ENCODE data around the gene AMER1.

The AMER1 gene

DNA sequence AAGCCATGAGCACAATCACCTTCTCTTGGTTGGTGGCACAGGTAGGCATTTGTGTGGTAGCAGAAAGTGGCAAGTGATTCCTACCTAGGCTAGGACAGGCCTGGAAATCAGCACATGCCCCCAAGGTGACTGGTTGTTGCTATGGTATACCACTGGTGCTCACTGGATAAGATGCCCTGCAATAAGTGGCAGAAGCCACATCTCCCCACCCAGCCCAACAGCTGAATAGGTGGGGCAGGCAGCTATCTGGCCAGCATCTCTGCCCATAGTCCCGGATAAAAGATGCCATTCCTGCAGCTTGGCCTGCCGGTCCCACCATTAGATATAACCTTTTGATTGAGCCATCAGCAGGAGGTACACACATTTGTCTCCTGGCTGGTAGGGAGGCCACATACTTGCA is 21.1 kb downstream of the AMER1 start:
- no peak for DNase-seq (ENCODE audit: low spot score)

DNA sequence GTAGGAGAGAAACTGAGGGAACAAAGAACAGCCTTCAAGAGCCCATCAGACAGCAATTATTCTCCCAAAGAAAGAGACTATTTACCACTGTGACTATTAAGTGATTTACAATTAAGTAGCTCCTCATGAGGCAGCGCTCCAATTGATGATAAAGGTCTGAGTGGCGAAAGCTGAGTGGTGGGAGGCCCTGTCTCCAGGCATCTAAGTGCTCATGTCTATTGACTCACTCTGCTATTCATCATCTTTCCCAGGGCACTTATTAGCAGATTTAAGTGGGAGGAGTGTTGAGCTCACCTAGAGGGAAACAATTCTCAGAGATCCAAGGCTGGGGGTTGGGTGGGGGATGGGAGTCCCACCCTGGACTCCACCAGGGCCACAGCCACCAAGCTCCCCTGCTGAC is 23.3 kb downstream of the AMER1 start:
- no peak for DNase-seq (ENCODE audit: low spot score)

DNA sequence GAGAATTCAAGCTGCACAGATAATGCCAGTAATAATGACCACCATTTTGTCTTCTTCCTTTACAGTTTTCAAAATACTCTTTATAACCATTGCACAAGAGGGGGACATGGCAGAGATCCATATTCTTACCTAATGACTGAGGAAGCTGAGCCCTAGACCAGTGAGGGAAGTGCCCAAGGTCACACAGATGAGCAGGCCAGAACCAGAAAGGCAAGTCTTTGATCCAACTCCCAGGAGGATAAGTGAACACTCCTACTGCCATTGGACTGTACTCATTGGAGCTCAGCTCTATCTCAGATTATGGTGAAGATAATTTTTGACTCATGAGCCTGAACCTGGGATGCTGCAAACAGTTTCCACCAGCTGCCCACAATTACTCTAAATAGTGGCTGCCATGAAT is 28.6 kb downstream of the AMER1 start:
- no peak for DNase-seq (ENCODE audit: low spot score)

DNA sequence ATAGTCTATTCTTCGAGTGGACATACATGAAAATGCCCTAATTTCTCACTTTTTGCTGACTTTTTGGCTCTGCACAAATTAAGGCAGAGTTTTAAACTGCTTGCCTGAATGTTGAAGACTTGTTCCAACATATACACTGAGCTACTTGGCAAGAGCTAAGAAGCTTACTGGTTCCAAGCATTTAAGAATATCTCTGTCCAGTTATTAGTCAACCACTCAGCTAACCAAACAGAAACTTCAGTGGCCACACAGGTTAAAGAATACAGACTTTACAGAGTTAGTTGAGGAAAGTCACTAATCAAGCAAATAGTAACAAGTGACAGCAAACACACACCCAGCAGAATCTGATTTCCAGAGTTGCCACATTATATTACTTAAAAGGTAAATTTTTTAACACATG is 35.5 kb downstream of the AMER1 start:
- DNase-seq (ENCODE audit: low spot score) = no peak

DNA sequence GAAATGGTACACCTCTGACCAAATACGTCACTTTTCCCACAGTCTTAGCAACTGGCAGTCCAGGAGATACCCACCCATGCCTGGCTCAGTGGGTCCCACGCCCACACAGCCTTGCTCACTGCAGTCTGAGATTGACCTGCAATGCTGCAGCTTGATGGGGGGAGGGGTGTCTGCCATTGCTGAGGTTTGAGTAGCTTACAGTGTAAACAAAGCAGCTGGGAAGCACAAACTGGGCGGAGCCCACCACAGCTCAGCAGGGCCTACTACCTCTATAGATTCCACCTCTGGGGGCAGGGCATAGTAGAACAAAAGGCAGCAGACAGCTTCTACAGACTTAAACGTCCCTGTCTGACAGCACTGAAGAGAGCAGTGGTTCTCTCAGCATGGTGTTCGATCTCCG is 52.7 kb downstream of the AMER1 start:
- DNase-seq (ENCODE audit: low spot score) = no peak

DNA sequence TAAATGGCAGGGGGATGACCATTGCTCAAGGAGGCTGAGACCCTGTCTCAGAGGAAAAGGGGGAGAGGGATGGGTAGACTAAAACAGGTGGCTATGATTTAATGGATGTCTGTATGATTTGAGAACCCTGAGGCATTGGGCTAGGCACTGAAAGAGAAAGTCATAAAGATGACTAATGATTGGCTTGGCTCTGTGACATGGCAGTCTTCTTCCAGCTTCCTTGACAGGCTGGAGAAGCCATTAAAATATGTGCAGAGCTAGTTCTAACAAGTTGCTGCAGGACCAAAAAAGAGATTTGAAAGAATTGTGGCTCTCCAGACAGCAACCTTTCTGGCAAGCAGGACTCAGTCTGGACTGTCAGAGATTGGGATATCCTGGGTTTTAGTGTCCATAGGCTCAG is 53.6 kb downstream of the AMER1 start:
- DNase-seq (ENCODE audit: low spot score) = no peak

DNA sequence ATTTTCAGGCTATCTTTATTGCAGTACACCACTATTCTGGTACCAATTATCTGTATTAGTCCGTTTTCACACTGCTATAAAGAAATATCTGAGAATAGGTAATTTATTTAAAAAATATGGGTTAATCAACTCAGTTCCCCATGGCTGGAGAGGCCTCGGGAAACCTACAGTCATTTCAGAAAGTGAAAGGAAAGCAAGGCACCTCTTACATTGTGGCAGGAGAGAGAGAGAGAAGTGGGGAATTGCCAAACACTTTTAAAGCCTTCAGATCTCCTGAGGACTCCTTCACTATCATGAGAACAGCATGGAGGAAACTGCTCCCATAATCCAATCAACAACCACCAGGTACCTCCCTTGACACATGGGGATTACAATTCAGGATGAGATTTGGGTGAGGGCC is 54.7 kb downstream of the AMER1 start:
- DNase-seq (ENCODE audit: low spot score) = no peak
